ENCODE measurements around the gene HK2. TPM values are rescaled to one million over a fixed set of nuclear protein-coding genes. Genes with fewer than 3 reads are reported as not detected.
"Not testable (repeated sequence)": the region's sequence is repeated elsewhere in the genome, so short reads cannot be mapped to it uniquely, and the experiment has no call there.

Gene HK2
- total RNA-seq, 2 experiments from 2014 or later, result 53.5 to 53.7 TPM

- peaks cover 59% of the 10 kb centered on the region for H3K36me3 Mint-ChIP-seq
- H3K4me1 Mint-ChIP-seq (ENCODE audit: low read depth), result no peaks in the 10 kb centered on the region
- H3K27ac Mint-ChIP-seq, result no peak overlapping the region
Measured at GRCh38 chr2:74896232-74896631, 62.3 kb downstream of the HK2 start.

GRCh38 chr2:74900225-74900624 lies 66.3 kb downstream of the HK2 start:
- H3K9me3 Mint-ChIP-seq; POLR2A ChIA-PET; H3K27me3 Mint-ChIP-seq; H3K4me1 Mint-ChIP-seq (ENCODE audit: low read depth); intact Hi-C loops (cut with micrococcal nuclease); H3K4me3 Mint-ChIP-seq; CTCF ChIA-PET; DNase-seq; H3K27ac Mint-ChIP-seq: not testable (repeated sequence)
- H3K36me3 Mint-ChIP-seq, result peaks cover 27% of the 10 kb centered on the region

More at GRCh38 chr2:74896232-74896631, 62.3 kb downstream of the HK2 start:
- CTCF ChIA-PET, result no interaction called here
- Mint-ChIP-seq H3K9me3 (peaks cover 15% of the 10 kb centered on the region), H3K4me3 (no peak overlapping the region), H3K27me3 (no peaks in the 10 kb centered on the region)
- intact Hi-C loops (cut with micrococcal nuclease), result no loop called here
- POLR2A ChIA-PET, result no interaction called here
- no peak for DNase-seq

GRCh38 chr2:74902281-74902860 lies 68.4 kb downstream of the HK2 start:
- DNase-seq, result no peak
- Mint-ChIP-seq H3K27me3 (peaks cover 5% of the 10 kb centered on the region), H3K4me3 (no peak overlapping the region), H3K9me3 (peaks cover 9% of the 10 kb centered on the region), H3K27ac (no peak overlapping the region), H3K4me1 (ENCODE audit: low read depth) (no peaks in the 10 kb centered on the region), H3K36me3 (peaks cover 11% of the 10 kb centered on the region)
- POLR2A ChIA-PET, result no interaction called here
- intact Hi-C loops (cut with micrococcal nuclease), result no loop called here
- CTCF ChIA-PET, result no interaction called here

- Mint-ChIP-seq H3K9me3 (no peaks in the 10 kb centered on the region), H3K27me3 (peaks cover 25% of the 10 kb centered on the region), H3K4me1 (ENCODE audit: low read depth) (no peaks in the 10 kb centered on the region), H3K27ac (no peak overlapping the region), H3K4me3 (no peak overlapping the region), H3K36me3 (no peaks in the 10 kb centered on the region)
- intact Hi-C loops (cut with micrococcal nuclease), result no loop called here
- no peak for DNase-seq
- ChIA-PET POLR2A (no interaction called here), CTCF (no interaction called here)
Measured at GRCh38 chr2:74906395-74906794, 72.5 kb downstream of the HK2 start.

GRCh38 chr2:74907560-74907959 lies 73.6 kb downstream of the HK2 start:
- POLR2A ChIA-PET; DNase-seq; H3K27ac Mint-ChIP-seq; H3K9me3 Mint-ChIP-seq; H3K4me1 Mint-ChIP-seq (ENCODE audit: low read depth); H3K36me3 Mint-ChIP-seq; intact Hi-C loops (cut with micrococcal nuclease); CTCF ChIA-PET; H3K4me3 Mint-ChIP-seq: not testable (repeated sequence)
- H3K27me3 Mint-ChIP-seq, result peaks cover 27% of the 10 kb centered on the region

- H3K4me3 Mint-ChIP-seq, result no peak overlapping the region
- no peak for DNase-seq
- H3K4me1 Mint-ChIP-seq (ENCODE audit: low read depth), result no peaks in the 10 kb centered on the region
- intact Hi-C loops (cut with micrococcal nuclease), result no loop called here
- peaks cover 29% of the 10 kb centered on the region for H3K27me3 Mint-ChIP-seq
- no peaks in the 10 kb centered on the region for H3K36me3 Mint-ChIP-seq
- ChIA-PET POLR2A (no interaction called here), CTCF (interaction anchor here (1.5 kb wide), 1 partner anchor 10 kb away, joined by 7 read pairs; no protein-coding TSS in a partner anchor)
- H3K27ac Mint-ChIP-seq, result no peak overlapping the region
- H3K9me3 Mint-ChIP-seq, result no peaks in the 10 kb centered on the region
Measured at GRCh38 chr2:74908748-74909444, 75.0 kb downstream of the HK2 start.

GRCh38 chr2:74910245-74910644 lies 76.3 kb downstream of the HK2 start:
- Mint-ChIP-seq H3K4me1 (ENCODE audit: low read depth) (no peaks in the 10 kb centered on the region), H3K27ac (no peak overlapping the region), H3K9me3 (no peaks in the 10 kb centered on the region), H3K36me3 (no peaks in the 10 kb centered on the region), H3K27me3 (peaks cover 37% of the 10 kb centered on the region), H3K4me3 (no peak overlapping the region)
- ChIA-PET CTCF (no interaction called here), POLR2A (no interaction called here)
- intact Hi-C loops (cut with micrococcal nuclease), result loop anchor here (10.0 kb wide), 1 partner anchor 155 kb away; no protein-coding TSS in a partner anchor
- no peak for DNase-seq

- intact Hi-C loops (cut with micrococcal nuclease), result loop anchor here (10.0 kb wide), 1 partner anchor 154 kb away; no protein-coding TSS in a partner anchor
- ChIA-PET CTCF (no interaction called here), POLR2A (no interaction called here)
- Mint-ChIP-seq H3K36me3 (no peaks in the 10 kb centered on the region), H3K4me1 (ENCODE audit: low read depth) (no peaks in the 10 kb centered on the region), H3K27ac (no peak overlapping the region), H3K4me3 (no peak overlapping the region), H3K9me3 (no peaks in the 10 kb centered on the region), H3K27me3 (peaks cover 39% of the 10 kb centered on the region)
- DNase-seq, result no peak
Measured at GRCh38 chr2:74911061-74911460, 77.1 kb downstream of the HK2 start.

- peaks cover 28% of the 10 kb centered on the region for H3K27me3 Mint-ChIP-seq
- no peaks in the 10 kb centered on the region for H3K9me3 Mint-ChIP-seq
- intact Hi-C loops (cut with micrococcal nuclease), result loop anchor here (5.0 to 10.0 kb wide), 2 partner anchors 149 to 692 kb away; no protein-coding TSS in a partner anchor
- no peak overlapping the region for H3K4me3 Mint-ChIP-seq
- CTCF ChIA-PET, result interaction anchor here (1.1 kb wide), 1 partner anchor 199 kb away, joined by 3 read pairs; no protein-coding TSS in a partner anchor
- no peak overlapping the region for H3K27ac Mint-ChIP-seq
- H3K4me1 Mint-ChIP-seq (ENCODE audit: low read depth), result no peaks in the 10 kb centered on the region
- DNase-seq, result peak; percentile 60
- no peaks in the 10 kb centered on the region for H3K36me3 Mint-ChIP-seq
- POLR2A ChIA-PET, result no interaction called here
Measured at GRCh38 chr2:74915743-74916142, 81.8 kb downstream of the HK2 start.

- POLR2A ChIA-PET, result no interaction called here
- H3K27ac Mint-ChIP-seq, result no peak overlapping the region
- CTCF ChIA-PET, result interaction anchor here (1.2 kb wide), 1 partner anchor 485 kb away, joined by 3 read pairs; no protein-coding TSS in a partner anchor
- intact Hi-C loops (cut with micrococcal nuclease), result loop anchor here (5.0 to 10.0 kb wide), 2 partner anchors 148 to 691 kb away; no protein-coding TSS in a partner anchor
- H3K9me3 Mint-ChIP-seq, result no peaks in the 10 kb centered on the region
- no peak for DNase-seq
- H3K4me1 Mint-ChIP-seq (ENCODE audit: low read depth), result no peaks in the 10 kb centered on the region
- H3K27me3 Mint-ChIP-seq, result peaks cover 25% of the 10 kb centered on the region
- H3K4me3 Mint-ChIP-seq, result no peak overlapping the region
- H3K36me3 Mint-ChIP-seq, result no peaks in the 10 kb centered on the region
Measured at GRCh38 chr2:74916394-74916793, 82.5 kb downstream of the HK2 start.

- Mint-ChIP-seq H3K36me3 (no peaks in the 10 kb centered on the region), H3K27ac (no peak overlapping the region), H3K4me1 (ENCODE audit: low read depth) (no peaks in the 10 kb centered on the region), H3K27me3 (peaks cover 21% of the 10 kb centered on the region), H3K4me3 (no peak overlapping the region), H3K9me3 (no peaks in the 10 kb centered on the region)
- ChIA-PET POLR2A (no interaction called here), CTCF (interaction anchor here (0.6 to 2.8 kb wide), 11 partner anchors 9 to 692 kb away, joined by 3 to 17 read pairs (median 4); no protein-coding TSS in a partner anchor)
- no peak for DNase-seq
- intact Hi-C loops (cut with micrococcal nuclease), result loop anchor here (2.0 to 10.0 kb wide), 3 partner anchors 65 to 689 kb away; no protein-coding TSS in a partner anchor
Measured at GRCh38 chr2:74917702-74918619, 84.0 kb downstream of the HK2 start.

GRCh38 chr2:74919827-74920226 lies 85.9 kb downstream of the HK2 start:
- Mint-ChIP-seq H3K27me3 (peaks cover 14% of the 10 kb centered on the region), H3K9me3 (no peaks in the 10 kb centered on the region), H3K4me3 (no peak overlapping the region), H3K36me3 (no peaks in the 10 kb centered on the region), H3K4me1 (ENCODE audit: low read depth) (no peaks in the 10 kb centered on the region), H3K27ac (no peak overlapping the region)
- intact Hi-C loops (cut with micrococcal nuclease), result loop anchor here (1.0 to 10.0 kb wide), 4 partner anchors 63 to 687 kb away; no protein-coding TSS in a partner anchor
- ChIA-PET POLR2A (interaction anchor here (0.9 kb wide), 1 partner anchor 90 kb away, joined by 3 read pairs; no protein-coding TSS in a partner anchor), CTCF (interaction anchor here (0.6 to 2.8 kb wide), 18 partner anchors 11 to 709 kb away, joined by 3 to 17 read pairs (median 4); partner anchors contain the start of gene TACR1)
- DNase-seq, result peak; percentile 76
